C4-2B (cell line): Measurements from ENCODE around the gene LACTBL1.

ENCODE experiments used
- ZFX ChIP-seq: fragments of 450-650 bp; IDR thresholded peaks from 2 replicates; pipeline ENCODE4 v1.6.1; 2017
- TF ChIP-seq, protein P1 (sequence below): fragments of 450-650 bp; conservative IDR thresholded peaks from 2 replicates; pipeline ENCODE4 v1.5.1; 2017; ENCODE audit warnings: mild to moderate bottlenecking

DNA sequence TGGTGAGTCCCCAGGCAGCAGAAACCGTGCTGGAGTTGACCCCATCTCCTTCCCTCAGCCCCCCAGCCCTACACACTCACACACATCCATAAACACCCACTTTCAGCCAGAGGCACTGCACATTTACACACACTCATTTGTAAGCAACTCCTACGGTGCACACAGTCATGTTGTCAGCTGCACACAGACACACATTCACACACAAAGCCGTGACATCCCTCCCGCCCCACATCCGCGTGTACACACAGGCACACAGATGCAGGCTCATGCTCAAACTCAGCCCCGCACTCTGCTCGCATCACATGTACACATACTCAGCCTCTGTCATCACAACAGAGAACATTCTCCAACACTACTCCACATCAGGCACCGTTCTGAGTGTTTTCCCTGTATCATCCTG lies 47.6 kb downstream of the LACTBL1 start:
- TF ChIP-seq, protein P1, sequence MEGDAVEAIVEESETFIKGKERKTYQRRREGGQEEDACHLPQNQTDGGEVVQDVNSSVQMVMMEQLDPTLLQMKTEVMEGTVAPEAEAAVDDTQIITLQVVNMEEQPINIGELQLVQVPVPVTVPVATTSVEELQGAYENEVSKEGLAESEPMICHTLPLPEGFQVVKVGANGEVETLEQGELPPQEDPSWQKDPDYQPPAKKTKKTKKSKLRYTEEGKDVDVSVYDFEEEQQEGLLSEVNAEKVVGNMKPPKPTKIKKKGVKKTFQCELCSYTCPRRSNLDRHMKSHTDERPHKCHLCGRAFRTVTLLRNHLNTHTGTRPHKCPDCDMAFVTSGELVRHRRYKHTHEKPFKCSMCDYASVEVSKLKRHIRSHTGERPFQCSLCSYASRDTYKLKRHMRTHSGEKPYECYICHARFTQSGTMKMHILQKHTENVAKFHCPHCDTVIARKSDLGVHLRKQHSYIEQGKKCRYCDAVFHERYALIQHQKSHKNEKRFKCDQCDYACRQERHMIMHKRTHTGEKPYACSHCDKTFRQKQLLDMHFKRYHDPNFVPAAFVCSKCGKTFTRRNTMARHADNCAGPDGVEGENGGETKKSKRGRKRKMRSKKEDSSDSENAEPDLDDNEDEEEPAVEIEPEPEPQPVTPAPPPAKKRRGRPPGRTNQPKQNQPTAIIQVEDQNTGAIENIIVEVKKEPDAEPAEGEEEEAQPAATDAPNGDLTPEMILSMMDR: no peak
- no peak for TF ChIP-seq ZFX
